ENCODE measurements around the gene UTP18. TPM values are rescaled to one million over a fixed set of nuclear protein-coding genes. Genes with fewer than 3 reads are reported as not detected.

Gene UTP18
- total and polyA plus RNA-seq, 2 experiments from 2014 or later: 31.3 to 31.8 TPM

GRCh38 chr17:51229889-51230288 is 30.5 kb upstream of the UTP18 start:
- H3K36me3 ChIP-seq (replicated peaks; ENCODE audit: insufficient read depth, low read depth): no peaks in the 10 kb centered on the region
- peaks cover 11% of the 10 kb centered on the region for H4K20me1 ChIP-seq (ENCODE audit: insufficient read depth, poor library complexity, severe bottlenecking)
- H3K4me1 ChIP-seq (ENCODE audit: insufficient read depth): peaks cover under 1% of the 10 kb centered on the region
- TF ChIP-seq EZH2phosphoT487 (IDR thresholded peaks at IDR 0.05; ENCODE audit: low read depth, severe bottlenecking, unreplicated experiment) (no peak), CTCF (IDR thresholded peaks at IDR 0.05; ENCODE audit: poor library complexity) (no peak), EZH2 (IDR thresholded peaks at IDR 0.05; ENCODE audit: borderline replicate concordance) (no peak)
- H3K27ac ChIP-seq: no peak overlapping the region
- no peaks in the 10 kb centered on the region for H3K27me3 ChIP-seq
- no peak overlapping the region for H2AFZ ChIP-seq
- no peaks in the 10 kb centered on the region for H3K9me3 ChIP-seq (ENCODE audit: low read depth)
- H3K79me2 ChIP-seq: peaks cover 76% of the 10 kb centered on the region
- no peak for DNase-seq (ENCODE audit: low spot score)
- no peaks in the 10 kb centered on the region for H3K9me2 ChIP-seq (replicated peaks; ENCODE audit: insufficient read depth)
- H3K4me3 ChIP-seq: no peak overlapping the region
- WGBS (ENCODE audit: low lambda C conversion rate, missing lambda C conversion rate): 96% methylated on average over 3 of the region's 3 CpGs
- H3K4me2 ChIP-seq: no peak overlapping the region

GRCh38 chr17:51230306-51230705 is 30.0 kb upstream of the UTP18 start:
- Histone ChIP-seq H3K27ac (no peak overlapping the region), H3K9me2 (replicated peaks; ENCODE audit: insufficient read depth) (no peaks in the 10 kb centered on the region), H3K36me3 (replicated peaks; ENCODE audit: insufficient read depth, low read depth) (no peaks in the 10 kb centered on the region), H3K4me1 (ENCODE audit: insufficient read depth) (no peaks in the 10 kb centered on the region), H3K4me2 (no peak overlapping the region), H3K9me3 (ENCODE audit: low read depth) (no peaks in the 10 kb centered on the region), H3K79me2 (peaks cover 80% of the 10 kb centered on the region), H3K4me3 (no peak overlapping the region), H3K27me3 (no peaks in the 10 kb centered on the region), H2AFZ (no peak overlapping the region), H4K20me1 (ENCODE audit: insufficient read depth, poor library complexity, severe bottlenecking) (peaks cover 9% of the 10 kb centered on the region)
- TF ChIP-seq EZH2 (IDR thresholded peaks at IDR 0.05; ENCODE audit: borderline replicate concordance) (no peak), EZH2phosphoT487 (IDR thresholded peaks at IDR 0.05; ENCODE audit: low read depth, severe bottlenecking, unreplicated experiment) (no peak), CTCF (IDR thresholded peaks at IDR 0.05; ENCODE audit: poor library complexity) (no peak)
- 95% methylated on average over 4 of the region's 4 CpGs for WGBS (ENCODE audit: low lambda C conversion rate, missing lambda C conversion rate)
- DNase-seq (ENCODE audit: low spot score): no peak

- H3K27ac ChIP-seq: no peak overlapping the region
- no peaks in the 10 kb centered on the region for H3K9me3 ChIP-seq (ENCODE audit: low read depth)
- no peak overlapping the region for H3K4me3 ChIP-seq
- H4K20me1 ChIP-seq (ENCODE audit: insufficient read depth, poor library complexity, severe bottlenecking): peaks cover 9% of the 10 kb centered on the region
- H3K9me2 ChIP-seq (replicated peaks; ENCODE audit: insufficient read depth): no peaks in the 10 kb centered on the region
- 91% methylated on average over 4 of the region's 4 CpGs for WGBS (ENCODE audit: low lambda C conversion rate, missing lambda C conversion rate)
- peaks cover 84% of the 10 kb centered on the region for H3K79me2 ChIP-seq
- no peaks in the 10 kb centered on the region for H3K36me3 ChIP-seq (replicated peaks; ENCODE audit: insufficient read depth, low read depth)
- no peak for DNase-seq (ENCODE audit: low spot score)
- H3K4me1 ChIP-seq (ENCODE audit: insufficient read depth): no peaks in the 10 kb centered on the region
- H3K4me2 ChIP-seq: no peak overlapping the region
- no peak for TF ChIP-seq EZH2 (IDR thresholded peaks at IDR 0.05; ENCODE audit: borderline replicate concordance)
- no peak for TF ChIP-seq EZH2phosphoT487 (IDR thresholded peaks at IDR 0.05; ENCODE audit: low read depth, severe bottlenecking, unreplicated experiment)
- no peak for TF ChIP-seq CTCF (IDR thresholded peaks at IDR 0.05; ENCODE audit: poor library complexity)
- H3K27me3 ChIP-seq: no peaks in the 10 kb centered on the region
- no peak overlapping the region for H2AFZ ChIP-seq
These were observed 28.3 kb upstream of the UTP18 start for GRCh38 chr17:51231999-51232398.

- TF ChIP-seq EZH2 (IDR thresholded peaks at IDR 0.05; ENCODE audit: borderline replicate concordance): no peak
- Histone ChIP-seq H2AFZ (no peak overlapping the region), H3K9me2 (replicated peaks; ENCODE audit: insufficient read depth) (no peaks in the 10 kb centered on the region), H4K20me1 (ENCODE audit: insufficient read depth, poor library complexity, severe bottlenecking) (peaks cover 9% of the 10 kb centered on the region), H3K27ac (no peak overlapping the region), H3K4me1 (ENCODE audit: insufficient read depth) (no peaks in the 10 kb centered on the region), H3K4me3 (no peak overlapping the region), H3K9me3 (ENCODE audit: low read depth) (no peaks in the 10 kb centered on the region), H3K36me3 (replicated peaks; ENCODE audit: insufficient read depth, low read depth) (no peaks in the 10 kb centered on the region), H3K27me3 (no peaks in the 10 kb centered on the region), H3K79me2 (peaks cover 87% of the 10 kb centered on the region), H3K4me2 (no peak overlapping the region)
- WGBS (ENCODE audit: low lambda C conversion rate, missing lambda C conversion rate): 100% methylated on average over 5 of the region's 6 CpGs
- no peak for DNase-seq (ENCODE audit: low spot score)
These were observed 26.2 kb upstream of the UTP18 start for GRCh38 chr17:51234162-51234561.

Measured in hepatocyte (in vitro differentiated cells).